GM12891 (cell line): ENCODE measurements around the gene GPC5.

Source experiments
- POLR2AphosphoS5 ChIP-seq: IDR thresholded peaks from 2 replicates; pipeline ENCODE4 v1.6.1; 2011; ENCODE audit warnings: low read depth, low read length, control low read depth
- TAF1 ChIP-seq: IDR thresholded peaks from 2 replicates; pipeline ENCODE4 v1.6.1; 2011; ENCODE audit warnings: low read depth, low read length, control low read depth

- TF ChIP-seq POLR2AphosphoS5, result no peak
- TF ChIP-seq TAF1, result no peak
Measured at GRCh38 chr13:92649140-92649813, 1250.9 kb downstream of the GPC5 start.
